Cardiac muscle cell (in vitro differentiated cells and primary cell): ENCODE data around the gene FGG. TPM values are rescaled to one million over a fixed set of nuclear protein-coding genes. Genes with fewer than 3 reads are reported as not detected.

ENCODE experiments used
- DNase-seq, 2 donors: peaks; one replicate each; pipeline versions ENCODE4 v3.0.0 to v3.0.0-alpha.2; 2010 to 2017; ENCODE audit warnings: low read depth in 1 of 2, low spot score in 1 of 2
- H3K27ac ChIP-seq: fragments of 200-600 bp; sonication (generic); 2 replicates; pipeline ENCODE4 v1.5.1; 2016
- H3K27me3 ChIP-seq: fragments of 200-600 bp; sonication (generic); 2 replicates; pipeline ENCODE4 v1.6.0; 2016; ENCODE audit warnings: control low read depth
- H3K36me3 ChIP-seq: fragments of 200-600 bp; sonication (generic); 2 replicates; pipeline ENCODE4 v1.5.1; 2016; ENCODE audit warnings: control low read depth
- H3K4me1 ChIP-seq: fragments of 200-600 bp; sonication (generic); 2 replicates; pipeline ENCODE4 v1.8.1; 2017; ENCODE audit warnings: low read depth, mild to moderate bottlenecking, mixed run types
- H3K4me3 ChIP-seq: fragments of 200-600 bp; sonication (generic); 2 replicates; pipeline ENCODE4 v1.5.1; 2016; ENCODE audit warnings: mild to moderate bottlenecking
- H3K9me3 ChIP-seq: fragments of 200-600 bp; sonication (generic); 2 replicates; pipeline ENCODE4 v1.5.1; 2017; ENCODE audit warnings: low read depth, mild to moderate bottlenecking, control low read depth
- CTCF ChIP-seq: IDR thresholded peaks from 2 replicates; pipeline ENCODE4 v1.5.1; 2012; ENCODE audit warnings: low read depth, mild to moderate bottlenecking, low read length
- polyA plus RNA-seq: library from polyadenylated mRNA; unstranded; fragments of >200 nt; fragmentation: Nextera tagmentation; extraction: Ambion mirVana; gene quantifications from 2 replicates; pipeline ENCODE4 v1.2.1, GENCODE V29; 2016
- total RNA-seq: library from RNA; depleted of rRNA; stranded (reverse); fragments of >200 nt; gene quantifications from 2 replicates; pipeline ENCODE4 v1.2.3, GENCODE V29; 2016

Gene FGG
- total and polyA plus RNA-seq, 2 experiments from 2014 or later = 0.68 TPM; not detected in 1

DNA sequence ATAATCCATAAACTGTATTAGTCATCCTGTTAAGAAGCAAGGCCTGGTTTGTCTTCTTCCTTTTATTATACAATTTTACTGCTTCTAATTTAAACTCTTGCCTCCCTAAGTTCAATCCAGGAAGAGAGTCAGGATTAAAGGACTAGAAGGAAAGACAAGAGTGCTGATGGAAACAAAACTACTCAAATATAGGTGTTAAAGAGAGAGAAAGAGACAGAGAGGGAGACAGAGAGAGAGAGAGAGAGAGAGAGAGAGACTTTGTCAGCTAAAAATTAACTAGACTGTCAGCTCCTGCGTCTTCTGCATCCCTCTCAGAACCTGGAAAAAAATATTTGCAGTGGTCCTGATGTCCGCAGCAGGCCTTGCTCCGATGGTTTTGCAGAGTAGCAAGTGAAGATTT is 13.5 kb upstream of the FGG start:
- peaks cover 6% of the 10 kb centered on the region for H3K4me1 ChIP-seq
- no peak overlapping the region for H3K27ac ChIP-seq
- H3K27me3 ChIP-seq = peaks cover 11% of the 10 kb centered on the region
- no peak for DNase-seq
- no peaks in the 10 kb centered on the region for H3K36me3 ChIP-seq
- no peak for TF ChIP-seq CTCF
- H3K4me3 ChIP-seq = no peak overlapping the region
- no peaks in the 10 kb centered on the region for H3K9me3 ChIP-seq

GRCh38 chr4:154623995-154624394 is 11.5 kb upstream of the FGG start:
- H3K9me3 ChIP-seq = no peaks in the 10 kb centered on the region
- DNase-seq = no peak
- H3K27me3 ChIP-seq = peaks cover 11% of the 10 kb centered on the region
- H3K36me3 ChIP-seq = no peaks in the 10 kb centered on the region
- TF ChIP-seq CTCF = no peak
- H3K27ac ChIP-seq = no peak overlapping the region
- no peak overlapping the region for H3K4me3 ChIP-seq
- H3K4me1 ChIP-seq = peaks cover 6% of the 10 kb centered on the region

DNA sequence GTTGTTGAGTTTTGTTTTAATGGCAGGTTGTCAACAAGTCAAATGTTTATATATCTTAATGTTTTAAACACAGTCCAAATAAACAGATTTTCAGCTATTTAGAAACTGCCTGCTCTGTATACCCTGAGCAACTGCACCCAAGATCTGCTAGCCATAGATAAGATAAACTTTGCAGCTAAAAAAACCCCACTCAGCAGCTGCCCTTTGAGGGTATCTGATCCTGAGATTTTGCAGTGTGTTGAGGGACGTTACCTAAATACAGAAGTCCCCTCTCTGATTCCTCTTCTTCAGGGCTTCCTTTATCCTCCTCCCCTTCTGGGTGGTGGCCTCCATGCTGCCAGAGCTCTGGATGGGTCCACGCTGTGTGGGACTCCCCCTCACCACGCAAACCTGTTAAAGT is 11.0 kb upstream of the FGG start:
- H3K9me3 ChIP-seq = no peaks in the 10 kb centered on the region
- no peak overlapping the region for H3K27ac ChIP-seq

GRCh38 chr4:154622598-154622997 is 10.1 kb upstream of the FGG start:
- DNase-seq = peak; percentile 55 to 67
- TF ChIP-seq CTCF = peak; percentile 56
- H3K4me3 ChIP-seq = no peak overlapping the region

More for the DNA sequence above, 11.0 kb upstream of the FGG start:
- Histone ChIP-seq H3K4me1 (peaks cover 6% of the 10 kb centered on the region), H3K27me3 (peaks cover 11% of the 10 kb centered on the region), H3K4me3 (no peak overlapping the region), H3K36me3 (no peaks in the 10 kb centered on the region)
- no peak for TF ChIP-seq CTCF
- DNase-seq = no peak

DNA sequence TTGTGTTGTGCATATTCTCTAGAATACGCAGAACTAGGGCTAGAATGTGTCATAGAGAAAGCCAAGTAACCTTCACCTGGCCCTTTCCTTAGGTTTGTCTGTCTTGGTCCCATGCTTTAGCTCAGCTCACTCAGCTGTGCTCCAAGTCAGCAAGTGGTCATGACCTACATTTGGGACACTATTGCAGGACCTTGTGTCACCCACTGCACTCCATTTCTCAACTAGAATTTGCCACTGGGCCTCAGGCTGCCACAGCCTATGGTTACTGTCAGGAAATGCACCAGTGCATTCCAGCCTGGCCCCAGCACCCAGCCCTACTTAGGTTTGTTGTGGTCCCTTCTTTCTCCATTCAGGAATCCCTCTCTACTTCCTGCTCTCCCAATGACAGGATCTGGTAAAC is 7.7 kb upstream of the FGG start:
- no peaks in the 10 kb centered on the region for H3K9me3 ChIP-seq
- no peak overlapping the region for H3K4me3 ChIP-seq
- no peaks in the 10 kb centered on the region for H3K36me3 ChIP-seq
- H3K27me3 ChIP-seq = no peaks in the 10 kb centered on the region
- peaks cover 6% of the 10 kb centered on the region for H3K4me1 ChIP-seq
- no peak for DNase-seq
- no peak overlapping the region for H3K27ac ChIP-seq
- TF ChIP-seq CTCF = no peak

More at GRCh38 chr4:154622598-154622997, 10.1 kb upstream of the FGG start:
- no peak overlapping the region for H3K27ac ChIP-seq
- H3K4me1 ChIP-seq = peaks cover 6% of the 10 kb centered on the region
- no peaks in the 10 kb centered on the region for H3K9me3 ChIP-seq
- no peaks in the 10 kb centered on the region for H3K36me3 ChIP-seq
- H3K27me3 ChIP-seq = peaks cover 5% of the 10 kb centered on the region

DNA sequence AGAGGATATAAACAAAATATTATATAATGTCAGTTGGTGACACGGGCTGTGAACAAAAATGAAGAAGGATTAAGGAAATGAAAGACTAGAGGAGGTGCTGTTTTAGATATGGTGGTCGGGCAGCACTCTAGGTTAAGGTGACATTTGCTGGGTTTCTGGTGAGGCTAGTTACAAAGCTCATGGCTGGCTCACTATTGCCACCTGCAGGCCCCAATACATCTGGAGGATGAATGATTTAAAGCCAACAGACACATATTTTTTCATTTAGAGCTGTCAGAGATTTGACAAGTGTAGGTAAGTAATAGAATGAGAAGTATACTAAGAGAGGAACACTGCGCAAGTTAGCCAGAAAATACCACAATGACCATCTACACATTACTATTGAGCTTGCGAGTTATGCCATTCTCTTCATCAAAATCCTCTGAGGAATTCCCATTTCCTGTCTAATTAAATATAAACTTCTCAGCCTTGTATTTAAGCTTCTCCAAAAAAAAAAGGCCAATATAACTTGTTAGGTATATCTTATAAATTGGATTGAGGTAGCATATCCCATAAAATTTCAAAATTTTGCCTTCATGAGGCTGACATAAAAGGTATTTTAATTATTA is 6.4 kb upstream of the FGG start:
- no peak overlapping the region for H3K4me3 ChIP-seq
- no peaks in the 10 kb centered on the region for H3K27me3 ChIP-seq
- TF ChIP-seq CTCF = peak; percentile 78
- DNase-seq = peak; percentile 62 to 72
- no peak overlapping the region for H3K27ac ChIP-seq
- no peaks in the 10 kb centered on the region for H3K36me3 ChIP-seq
- no peaks in the 10 kb centered on the region for H3K9me3 ChIP-seq
- peaks cover 6% of the 10 kb centered on the region for H3K4me1 ChIP-seq
